Spinal cord (tissue), 10 donors: ENCODE data around the gene PBX2. TPM values are rescaled to one million over a fixed set of nuclear protein-coding genes. Genes with fewer than 3 reads are reported as not detected.
"Not testable (repeated sequence)": the region's sequence is repeated elsewhere in the genome, so short reads cannot be mapped to it uniquely, and the experiment has no call there.

ENCODE experiments used
- DNase-seq, 6 donors: peaks; one replicate each; pipeline versions ENCODE4 v3.0.0 to v3.0.0-alpha.2; 2013 to 2015; ENCODE audit warnings: low spot score in 6 of 6, low read depth in 4 of 6
- H3K27ac ChIP-seq: one replicate; pipeline ENCODE4 v1.5.1; 2013; ENCODE audit warnings: low read depth, low read length, control low read depth
- H3K27me3 ChIP-seq: one replicate; pipeline ENCODE4 v1.6.1; 2013; ENCODE audit warnings: low read length; ENCODE audit not compliant: control insufficient read depth, insufficient read depth
- H3K36me3 ChIP-seq: one replicate; pipeline ENCODE4 v1.6.1; 2013; ENCODE audit warnings: low read length; ENCODE audit not compliant: control insufficient read depth, insufficient read depth
- H3K4me1 ChIP-seq: one replicate; pipeline ENCODE4 v1.6.1; 2013; ENCODE audit warnings: low read length; ENCODE audit not compliant: control insufficient read depth, insufficient read depth
- H3K4me3 ChIP-seq: one replicate; pipeline ENCODE4 v1.5.1; 2013; ENCODE audit warnings: low read depth, low read length, control low read depth
- H3K9me3 ChIP-seq: one replicate; pipeline ENCODE4 v1.6.1; 2013; ENCODE audit warnings: low read length; ENCODE audit not compliant: control insufficient read depth, insufficient read depth
- WGBS: methylation state at CpG from one replicate; pipeline ENCODE4 v1.1.5; 2013; ENCODE audit warnings: missing lambda C conversion rate; ENCODE audit not compliant: insufficient coverage; 5-methylcytosine and 5-hydroxymethylcytosine counted together
- polyA plus RNA-seq, 2 donors: library from polyadenylated mRNA; unstranded; fragments of 120-200 nt; gene quantifications; one replicate each; pipeline ENCODE4 v1.2.1, GENCODE V29; 2013; ENCODE audit not compliant: insufficient read length in 2 of 2
- total RNA-seq, 2 donors: library from RNA; depleted of rRNA in 1 of 2; stranded (reverse); fragments of 120-200 nt in 1 of 2; fragments of >200 nt in 1 of 2; gene quantifications; one replicate each; pipeline versions ENCODE4 v1.2.3 to v1.2.4, GENCODE V29; 2013 to 2014
- donor health status: healthy.

Gene PBX2
- total and polyA plus RNA-seq, 4 donors = 32.6 to 94.3 (median 59.3) TPM

DNA sequence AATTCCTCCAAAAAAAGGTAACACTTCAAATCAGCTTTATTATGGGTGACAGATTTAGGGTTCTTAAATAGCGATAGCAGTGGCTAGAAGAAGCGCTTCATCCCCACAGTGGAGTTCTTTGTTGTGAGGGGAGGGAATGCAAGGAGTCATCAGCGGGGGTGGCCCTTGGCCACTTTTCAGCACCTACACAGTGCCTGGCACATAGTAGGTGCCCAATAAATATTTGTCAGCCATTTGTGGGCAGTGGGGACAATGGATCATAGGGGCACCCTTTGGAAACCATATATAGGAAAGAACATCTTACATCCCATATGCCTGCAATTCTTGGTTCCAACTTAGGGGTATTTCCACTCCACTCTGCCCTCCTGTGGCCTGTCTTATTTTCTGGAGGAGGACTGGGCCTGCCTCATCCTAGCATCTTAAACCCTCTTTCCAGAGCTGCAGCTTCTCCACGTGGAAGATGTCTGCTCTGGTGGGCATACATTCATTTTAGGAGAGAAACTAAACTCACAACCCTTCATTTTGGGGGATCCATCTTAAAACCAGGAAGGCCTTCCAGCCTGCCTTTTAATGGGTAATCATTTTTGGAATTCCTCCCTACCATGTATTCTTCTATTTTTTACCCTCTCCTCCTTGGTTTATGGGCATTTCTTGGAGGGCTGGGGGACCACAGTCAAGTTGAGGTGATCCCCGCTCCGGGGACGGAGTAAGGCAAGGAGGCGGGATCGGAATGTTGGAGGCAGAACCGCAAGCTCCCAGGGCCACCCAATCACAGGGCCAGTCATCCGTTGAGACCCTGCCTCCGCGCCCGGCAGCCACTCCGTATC, 5.0 kb upstream of the PBX2 start:
- peaks cover 54% of the 10 kb centered on the region for H3K4me1 ChIP-seq
- 0% methylated on average over 12 of the region's 15 CpGs for WGBS
- no peaks in the 10 kb centered on the region for H3K36me3 ChIP-seq
- peak in 2 of 6 donors; percentile 78 to 82 for DNase-seq
- H3K27me3 ChIP-seq = no peaks in the 10 kb centered on the region
- H3K4me3 ChIP-seq = peak overlapping the region; percentile 88
- H3K9me3 ChIP-seq = no peaks in the 10 kb centered on the region
- H3K27ac ChIP-seq = peak overlapping the region; percentile 100

DNA sequence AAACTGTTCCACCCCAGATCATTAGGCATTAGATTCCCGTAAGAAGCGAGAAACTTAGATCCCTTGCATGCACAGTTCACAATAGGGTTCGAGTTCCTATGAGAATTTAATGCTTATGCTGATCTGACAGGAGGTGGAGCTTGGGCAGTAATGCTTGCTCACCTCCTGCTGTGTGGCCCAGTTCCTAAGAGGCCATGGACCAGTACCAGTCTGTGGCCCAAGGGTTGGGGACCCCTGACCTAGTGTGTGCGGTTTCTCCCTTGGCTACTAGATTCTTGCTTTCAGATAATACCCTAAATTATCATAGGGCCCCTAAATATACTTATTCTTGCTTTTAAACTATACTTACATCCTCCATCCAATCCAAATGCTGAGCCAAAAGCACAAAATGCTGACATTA, 4.4 kb upstream of the PBX2 start:
- Histone ChIP-seq H3K27ac (peak overlapping the region; percentile 100), H3K4me1 (peaks cover 55% of the 10 kb centered on the region), H3K9me3 (no peaks in the 10 kb centered on the region), H3K4me3 (no peak overlapping the region), H3K27me3 (no peaks in the 10 kb centered on the region), H3K36me3 (no peaks in the 10 kb centered on the region)
- DNase-seq = no peak
- 96% methylated on average over 4 of the region's 4 CpGs for WGBS

- 93% methylated on average over 2 of the region's 13 CpGs for WGBS
- not testable (repeated sequence) for H3K27ac ChIP-seq, H3K27me3 ChIP-seq, H3K36me3 ChIP-seq, H3K9me3 ChIP-seq, DNase-seq, H3K4me3 ChIP-seq
- H3K4me1 ChIP-seq = peaks cover 68% of the 10 kb centered on the region
These were observed 3.1 kb upstream of the PBX2 start for GRCh38 chr6:32193096-32193495.

- Histone ChIP-seq H3K4me1 (peaks cover 71% of the 10 kb centered on the region), H3K4me3 (no peak within 1 kb of the TSS), H3K27me3 (no peaks in the 10 kb centered on the region), H3K27ac (peak within 1 kb of the TSS; percentile 52), H3K9me3 (no peaks in the 10 kb centered on the region), H3K36me3 (peaks cover 11% of the 10 kb centered on the region)
- WGBS = 83% methylated on average over 1 of the region's 5 CpGs
- no peak for DNase-seq
These were observed 2.6 kb upstream of the PBX2 start, which contains the start of gene GPSM3 for GRCh38 chr6:32192608-32193039. Gene GPSM3 (minus strand): TSS chr6:32192643. CDS start chr6:32192513, 130 bp downstream.

DNA sequence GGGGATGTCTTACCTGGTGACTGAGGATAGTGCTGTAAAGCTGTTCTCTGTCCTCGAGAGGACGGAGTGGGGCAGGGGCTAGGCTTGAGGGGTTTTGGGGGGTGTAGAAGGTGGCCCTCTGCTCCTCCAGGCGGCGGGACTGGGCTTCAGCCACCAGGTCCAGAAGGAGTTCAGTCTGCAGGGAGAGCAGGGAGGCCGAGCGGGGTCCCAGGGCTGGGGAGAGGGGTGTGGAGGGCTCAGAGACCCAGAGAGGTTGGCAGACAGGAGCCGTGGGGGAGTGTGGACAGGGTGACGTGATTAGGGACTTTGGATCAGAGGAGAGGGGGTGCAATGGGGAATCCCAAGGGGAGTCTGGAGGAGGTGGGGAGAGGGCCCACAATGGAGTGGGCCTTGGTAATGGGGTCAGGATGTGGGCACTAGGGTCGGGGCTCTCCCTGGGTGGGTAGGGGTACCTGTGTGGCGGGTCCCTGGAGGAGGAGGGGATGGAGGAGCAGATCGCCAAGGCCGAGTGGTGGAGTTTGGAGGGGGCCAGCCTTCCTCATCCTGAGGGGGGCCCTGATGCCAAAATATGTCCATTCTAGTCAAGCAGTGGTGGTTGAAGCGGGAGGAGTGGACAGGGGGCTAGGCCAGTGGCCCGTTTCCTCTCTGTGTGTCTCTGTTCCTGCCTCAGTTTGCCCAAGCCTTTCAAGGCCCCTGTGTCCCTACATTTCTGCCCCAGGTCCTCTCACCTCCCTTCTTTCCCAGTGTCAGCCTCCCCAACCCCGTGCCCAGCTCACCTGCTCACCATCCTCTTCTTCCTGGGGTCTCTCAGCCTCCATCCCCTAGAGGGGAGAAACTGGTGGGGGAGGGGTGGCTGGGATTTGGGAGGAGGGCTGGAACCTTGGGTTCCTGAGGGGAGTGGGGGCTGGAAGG, 1.9 kb upstream of the PBX2 start:
- peak overlapping the region; percentile 52 for H3K27ac ChIP-seq
- H3K4me3 ChIP-seq = no peak overlapping the region
- 86% methylated on average over 13 of the region's 15 CpGs for WGBS
- no peaks in the 10 kb centered on the region for H3K9me3 ChIP-seq
- H3K36me3 ChIP-seq = peaks cover 18% of the 10 kb centered on the region
- H3K27me3 ChIP-seq = no peaks in the 10 kb centered on the region
- H3K4me1 ChIP-seq = peaks cover 65% of the 10 kb centered on the region
- no peak for DNase-seq

DNA sequence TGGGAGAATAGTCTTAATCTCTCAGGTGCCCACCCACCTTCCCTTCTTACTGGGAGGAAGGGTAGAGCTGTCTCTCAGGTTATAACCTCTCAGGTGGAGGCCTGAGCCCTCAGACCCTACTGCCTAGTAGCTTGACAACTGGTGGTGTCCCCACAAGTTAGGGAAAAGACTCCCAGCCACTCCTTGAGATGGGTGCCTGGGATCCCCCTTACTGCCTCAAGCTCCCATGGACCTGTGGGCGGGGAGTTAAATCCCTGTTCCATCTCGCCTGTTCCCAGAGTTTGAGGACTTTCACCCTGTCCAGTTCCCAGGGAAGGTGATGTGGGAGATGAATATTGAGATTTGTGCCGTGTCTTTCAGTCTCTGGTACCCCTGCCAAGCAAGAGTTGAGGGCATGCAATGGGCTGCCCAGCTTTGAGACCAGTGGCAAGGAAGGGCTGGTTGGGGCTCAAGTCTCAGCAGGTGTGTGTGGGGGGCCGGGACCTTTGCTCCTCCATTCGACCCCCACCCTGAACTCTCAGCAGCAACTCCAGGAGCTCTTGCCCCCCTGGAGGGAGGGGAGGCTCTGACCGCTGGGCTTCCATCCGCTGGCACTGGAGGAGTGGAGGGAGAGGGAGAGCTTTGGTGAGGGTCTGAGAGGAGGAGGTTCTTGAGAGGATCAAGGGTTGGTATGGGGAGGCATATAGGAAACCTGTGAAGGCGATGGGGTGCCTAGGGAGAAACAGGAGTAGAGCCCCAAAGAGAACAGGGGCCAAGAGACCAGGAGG, 1.1 kb upstream of the PBX2 start:
- peaks cover 62% of the 10 kb centered on the region for H3K4me1 ChIP-seq
- peak overlapping the region; percentile 94 for H3K27ac ChIP-seq
- H3K27me3 ChIP-seq = no peaks in the 10 kb centered on the region
- 82% methylated on average over 5 of the region's 8 CpGs for WGBS
- DNase-seq = no peak
- no peak overlapping the region for H3K4me3 ChIP-seq
- H3K9me3 ChIP-seq = no peaks in the 10 kb centered on the region
- peaks cover 26% of the 10 kb centered on the region for H3K36me3 ChIP-seq

- Histone ChIP-seq H3K27me3 (no peaks in the 10 kb centered on the region), H3K9me3 (no peaks in the 10 kb centered on the region), H3K36me3 (peaks cover 28% of the 10 kb centered on the region), H3K4me1 (peaks cover 53% of the 10 kb centered on the region), H3K27ac (peak overlapping the region; percentile 87), H3K4me3 (peak overlapping the region; percentile 77)
- WGBS = 0% methylated on average over 8 of the region's 23 CpGs
- no peak for DNase-seq
These were observed 304 bp downstream of the PBX2 start for GRCh38 chr6:32189742-32190053.

GRCh38 chr6:32189069-32189741, 797 bp downstream of the PBX2 start:
- Histone ChIP-seq H3K27ac (peak overlapping the region; percentile 87), H3K36me3 (peaks cover 30% of the 10 kb centered on the region), H3K9me3 (no peaks in the 10 kb centered on the region), H3K27me3 (no peaks in the 10 kb centered on the region), H3K4me1 (peaks cover 49% of the 10 kb centered on the region), H3K4me3 (peak overlapping the region; percentile 77)
- peak in 2 of 6 donors; percentile 25 to 26 for DNase-seq
- WGBS = under 1% methylated on average over 10 of the region's 10 CpGs
